HepG2 (cell line): ENCODE measurements around the gene ADGRG1. TPM values are rescaled to one million over a fixed set of nuclear protein-coding genes. Genes with fewer than 3 reads are reported as not detected.

Experiments
- ATAC-seq: fragments of 200-7000 bp; cut with Tn5 transposase; 3 replicates; pipeline ENCODE4 v1.9.1; 2020; ENCODE audit warnings: mild to moderate bottlenecking, moderate library complexity
- BruUV-seq: library from RNA; stranded (reverse); fragments of 400-500 nt; replicated peaks from 2 replicates; lab custom pipeline; 2021; lab: Mats Ljungman, UMichigan
- CTCF ChIA-PET: fragments of 300-600 bp; formaldehyde crosslinking; extraction: SDS; loops from one replicate; lab custom pipeline; 2021; ENCODE audit warnings: low total read pairs, inconsistent platforms, low intra/inter-chr PET ratio; lab: Yijun Ruan, JAX
- POLR2A ChIA-PET: fragments of 350-600 bp; sonication (Branson Sonifier 250); formaldehyde crosslinking; loops from one replicate; lab custom pipeline; 2020; ENCODE audit warnings: antibody characterized with exemption, inconsistent platforms; lab: Yijun Ruan, JAX
- DNase-seq: peaks from one replicate; pipeline ENCODE4 v3.0.0-alpha.2; 2015; ENCODE audit warnings: low spot score
- FAIRE-seq: peaks from 3 replicates; lab custom pipeline; 2011; peaks lifted over from hg19 to GRCh38; lab: Jason Lieb, UNC
- H2AFZ ChIP-seq: one replicate; pipeline ENCODE4 v1.6.1; 2011; ENCODE audit warnings: low read length, inconsistent platforms
- H3K27ac ChIP-seq: fragments of 300-600 bp; 3 replicates; pipeline ENCODE4 v1.8.0; 2011; ENCODE audit warnings: mixed run types, mild to moderate bottlenecking, mixed read lengths, low read length, inconsistent platforms; ENCODE audit not compliant: insufficient read depth; ENCODE audit errors: extremely low read length
- H3K27me3 ChIP-seq, 2 experiments: fragments of 200-600 bp in 1 of 2; 2 replicates in 1 of 2; 3 replicates in 1 of 2; pipeline versions ENCODE4 v1.6.0 to v1.8.0; 2011; ENCODE audit warnings: low read length in 2 of 2, mild to moderate bottlenecking in 2 of 2, moderate library complexity in 2 of 2, inconsistent platforms in 1 of 2; ENCODE audit not compliant: insufficient read depth in 2 of 2, control insufficient read depth in 1 of 2
- H3K36me3 ChIP-seq, 2 experiments: fragments of 200-600 bp in 1 of 2; replicated peaks in 1 of 2; 2 replicates in 1 of 2; 3 replicates in 1 of 2; pipeline versions ENCODE4 v1.5.1 to v1.8.0; 2011; ENCODE audit warnings: low read length in 2 of 2, inconsistent platforms in 1 of 2; ENCODE audit not compliant: insufficient read depth in 2 of 2, control insufficient read depth in 1 of 2
- H3K4me1 ChIP-seq: 2 replicates; pipeline ENCODE4 v1.5.1; 2012; ENCODE audit warnings: low read length, inconsistent platforms; ENCODE audit not compliant: insufficient read depth
- H3K4me2 ChIP-seq: 2 replicates; pipeline ENCODE4 v1.6.0; 2011; ENCODE audit warnings: low read depth, low read length, inconsistent platforms
- H3K4me3 ChIP-seq, 3 experiments: fragments of 200-600 bp in 1 of 3; sonication (generic), shearing (Covaris generic) in 1 of 3; replicated peaks in 1 of 3; 2 replicates each; pipeline ENCODE4 v1.5.1; 2011 to 2016; ENCODE audit warnings: low read length in 3 of 3, inconsistent platforms in 2 of 3, low read depth in 2 of 3, mild to moderate bottlenecking in 2 of 3, control low read depth in 1 of 3, mixed read lengths in 1 of 3; ENCODE audit not compliant: insufficient read depth in 1 of 3
- H3K79me2 ChIP-seq: one replicate; pipeline ENCODE4 v1.6.1; 2011; ENCODE audit warnings: low read length, inconsistent platforms; ENCODE audit not compliant: insufficient read depth
- H3K9ac ChIP-seq: 2 replicates; pipeline ENCODE4 v1.6.0; 2011; ENCODE audit warnings: mild to moderate bottlenecking, low read depth, low read length, inconsistent platforms; ENCODE audit not compliant: insufficient read depth
- H3K9me3 ChIP-seq: 2 replicates; pipeline ENCODE4 v1.5.1; 2012; ENCODE audit warnings: mild to moderate bottlenecking, low read length
- H4K20me1 ChIP-seq: 2 replicates; pipeline ENCODE4 v1.6.0; 2011; ENCODE audit warnings: inconsistent platforms, mild to moderate bottlenecking, low read length, moderate library complexity; ENCODE audit not compliant: insufficient read depth
- CREB1 ChIP-seq, 2 experiments: fragments of 450-650 bp in 1 of 2; IDR thresholded peaks; 2 replicates each; pipeline ENCODE4 v1.6.1; 2016 to 2017; ENCODE audit warnings: control low read depth in 1 of 2, mild to moderate bottlenecking in 1 of 2, missing compliant biosample characterization in 1 of 2, missing genetic modification characterization in 1 of 2
- E2F1 ChIP-seq: sonication (generic); formaldehyde crosslinking; IDR thresholded peaks from 2 replicates; pipeline ENCODE4 v1.5.0; 2020; ENCODE audit warnings: missing genetic modification reagents
- HNF4A ChIP-seq: sonication (generic); formaldehyde crosslinking; IDR thresholded peaks from 2 replicates; pipeline ENCODE4 v1.4.0; 2020; ENCODE audit warnings: missing genetic modification reagents
- ISL2 ChIP-seq: sonication (generic); formaldehyde crosslinking; IDR thresholded peaks from 2 replicates; pipeline ENCODE4 v1.5.0; 2020; ENCODE audit warnings: missing genetic modification reagents
- NONO ChIP-seq, 2 experiments: fragments of 450-650 bp in 1 of 2; sonication (generic) in 1 of 2; formaldehyde crosslinking in 1 of 2; IDR thresholded peaks in 1 of 2; conservative IDR thresholded peaks in 1 of 2; 2 replicates each; pipeline versions ENCODE4 v1.6.1 to v1.8.0; 2017 to 2022; ENCODE audit warnings: mild to moderate bottlenecking in 1 of 2, missing genetic modification reagents in 1 of 2, moderate library complexity in 1 of 2
- PCBP2 ChIP-seq: fragments of 200-400 bp; formaldehyde crosslinking; optimal IDR thresholded peaks from 2 replicates; pipeline ENCODE3; 2018; ENCODE audit warnings: low read length, low read depth; ENCODE audit not compliant: poor library complexity, severe bottlenecking
- PRPF4 ChIP-seq: fragments of 200-400 bp; formaldehyde crosslinking; IDR thresholded peaks from 2 replicates; pipeline ENCODE4 v1.6.1; 2016; ENCODE audit warnings: low read length, low read depth; ENCODE audit not compliant: poor library complexity, severe bottlenecking
- RFXANK ChIP-seq: IDR thresholded peaks from 2 replicates; pipeline ENCODE4 v1.6.1; 2016
- RXRB ChIP-seq: IDR thresholded peaks from 2 replicates; pipeline ENCODE4 v1.6.1; 2016; ENCODE audit warnings: borderline replicate concordance, missing genetic modification reagents, missing compliant biosample characterization
- SRSF4 ChIP-seq: fragments of 200-400 bp; formaldehyde crosslinking; IDR thresholded peaks from one replicate; pipeline ENCODE4 v1.6.1; 2018; ENCODE audit warnings: mild to moderate bottlenecking, low read depth, low read length, moderate library complexity; ENCODE audit not compliant: poor library complexity, severe bottlenecking
- THAP9 ChIP-seq: sonication (generic); formaldehyde crosslinking; IDR thresholded peaks from 2 replicates; pipeline ENCODE4; 2020; ENCODE audit warnings: missing genetic modification reagents, mild to moderate bottlenecking, borderline replicate concordance
- ZNF350 ChIP-seq: sonication (generic); formaldehyde crosslinking; IDR thresholded peaks from 2 replicates; pipeline ENCODE4 v1.4.0; 2020; ENCODE audit warnings: mild to moderate bottlenecking, low read depth, missing genetic modification reagents, borderline replicate concordance
- ZNF512 ChIP-seq: sonication (generic); formaldehyde crosslinking; IDR thresholded peaks from 2 replicates; pipeline ENCODE4 v1.4.0; 2020; ENCODE audit warnings: mild to moderate bottlenecking, missing genetic modification reagents
- ZNF547 ChIP-seq: sonication (generic); formaldehyde crosslinking; IDR thresholded peaks from 2 replicates; pipeline ENCODE4 v1.5.1; 2020; ENCODE audit warnings: mild to moderate bottlenecking, missing genetic modification reagents
- ZNF629 ChIP-seq: sonication (generic); formaldehyde crosslinking; conservative IDR thresholded peaks from 2 replicates; pipeline ENCODE4 v1.5.0; 2020; ENCODE audit warnings: missing genetic modification reagents
- ZNF761 ChIP-seq: sonication (generic); formaldehyde crosslinking; conservative IDR thresholded peaks from 2 replicates; pipeline ENCODE4 v1.4.0; 2020; ENCODE audit warnings: mild to moderate bottlenecking, missing genetic modification reagents
- whole genome bisulfite sequencing: methylation state at CpG from one replicate; pipeline ENCODE4 v1.1.6; 2017; ENCODE audit warnings: low lambda C conversion rate; 5-methylcytosine and 5-hydroxymethylcytosine counted together
- in situ Hi-C: cut with HindIII; loops from 2 replicates; pipeline ENCODE4 v1.10.0; 2017; ENCODE audit warnings: low pct_unique_long_range_greater_than_20kb; ENCODE audit not compliant: extremely low pct_ligation_motif_present
- intact Hi-C: fragments of 100-400 bp; cut with micrococcal nuclease; formaldehyde crosslinking; loops from one replicate; pipeline ENCODE4 v1.10.0; 2022; ENCODE audit not compliant: unreplicated experiment
- polyA plus RNA-seq, 8 experiments: library from polyadenylated mRNA; depleted of rRNA in 3 of 8; stranded (reverse) in 7 of 8; unstranded in 1 of 8; fragments of >200 nt; fragmentation: Illumina TruSeq in 4 of 8; extraction: Trizol in 4 of 8; gene quantifications; 2 replicates each; pipeline versions ENCODE4 v1.2.1 to v1.2.3, GENCODE V29; 2011 to 2016; ENCODE audit warnings: low read depth in 4 of 8, missing spikeins in 1 of 8, mixed read lengths in 1 of 8; ENCODE audit not compliant: insufficient read depth in 1 of 8
- total RNA-seq, 5 experiments: library from RNA; depleted of rRNA; stranded (reverse); fragments of >200 nt; fragmentation: Illumina TruSeq; extraction: Trizol; gene quantifications; 2 replicates each; pipeline ENCODE4 v1.2.3, GENCODE V29; 2016; ENCODE audit warnings: low read depth in 1 of 5
- TF ChIP-seq, protein P1 (sequence below): sonication (generic); formaldehyde crosslinking; IDR thresholded peaks from 2 replicates; pipeline ENCODE4 v1.5.1; 2020; ENCODE audit warnings: missing genetic modification reagents, mild to moderate bottlenecking, borderline replicate concordance

Gene ADGRG1
- total and polyA plus RNA-seq, 2 of the 13 experiments (the other 11 are each of a cell fraction or from before 2014, with no cell fraction given): 2.7 to 5.9 TPM

- Histone ChIP-seq H3K9ac (no peak overlapping the region), H3K27ac (no peak overlapping the region), H3K9me3 (no peaks in the 10 kb centered on the region), H3K4me2 (no peak overlapping the region), H3K4me1 (peaks cover 83% of the 10 kb centered on the region), H4K20me1 (no peaks in the 10 kb centered on the region), H3K4me3 (no peak overlapping the region), H3K36me3 (no peaks in the 10 kb centered on the region), H3K27me3 (no peaks in the 10 kb centered on the region), H3K79me2 (no peaks in the 10 kb centered on the region), H2AFZ (no peak overlapping the region)
- in situ Hi-C loops: no loop called here
- no TSS peak for BruUV-seq
- FAIRE-seq: no peak
- no peak for ATAC-seq
- POLR2A ChIA-PET: interaction anchor here (0.7 to 2.3 kb wide), 2 partner anchors 9 to 10 kb away, joined by 3 to 7 read pairs; no protein-coding TSS in a partner anchor
- CTCF ChIA-PET: no interaction called here
- no peak for DNase-seq
- intact Hi-C loops: no loop called here
- WGBS: 84% methylated on average over 3 of the region's 4 CpGs
- TF ChIP-seq ZNF350 (CRISPR knock-in tag): no peak
- TF ChIP-seq E2F1 (CRISPR knock-in tag): no peak
- TF ChIP-seq CREB1 (IDR thresholded peaks at IDR 0.05): peak; percentile 53; the same call in 1 of the 2 replicates
- TF ChIP-seq CREB1 (CRISPR knock-in tag; IDR thresholded peaks at IDR 0.05): no peak
- TF ChIP-seq, protein P1, sequence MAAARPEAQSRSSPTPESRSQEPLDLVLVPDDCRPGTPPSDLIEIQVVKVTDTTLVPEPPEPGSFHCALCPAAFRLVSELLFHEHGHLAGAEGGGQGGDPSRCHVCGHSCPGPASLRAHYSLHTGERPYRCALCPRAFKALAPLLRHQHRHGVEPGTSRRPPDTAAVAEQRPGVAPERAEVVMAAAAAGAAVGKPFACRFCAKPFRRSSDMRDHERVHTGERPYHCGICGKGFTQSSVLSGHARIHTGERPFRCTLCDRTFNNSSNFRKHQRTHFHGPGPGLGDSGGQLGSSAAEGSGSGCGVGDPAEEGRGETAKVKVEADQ (CRISPR knock-in tag): no peak
- TF ChIP-seq PRPF4: no peak
- TF ChIP-seq ZNF547 (CRISPR knock-in tag): no peak
- TF ChIP-seq RXRB (CRISPR knock-in tag): no peak
- no peak for TF ChIP-seq ZNF761 (CRISPR knock-in tag)
- peak; percentile 54 for TF ChIP-seq PCBP2
- TF ChIP-seq NONO (IDR thresholded peaks at IDR 0.05): no peak
- no peak for TF ChIP-seq NONO (CRISPR knock-in tag; conservative IDR thresholded peaks at IDR 0.05)
- TF ChIP-seq ZNF512: peak; percentile 80; the same call in 1 of the 2 replicates
- no peak for TF ChIP-seq ISL2 (CRISPR knock-in tag)
- TF ChIP-seq THAP9 (CRISPR knock-in tag): no peak
- no peak for TF ChIP-seq ZNF629
- no peak for TF ChIP-seq RFXANK (CRISPR knock-in tag)
- no peak for TF ChIP-seq HNF4A
- no peak for TF ChIP-seq SRSF4
Observed at GRCh38 chr16:57690782-57691471, 62.5 kb downstream of the ADGRG1 start.
